ES-I3 (cell line): ENCODE results near the gene RPS6KA1.

Experiments
- H3K36me3 ChIP-seq: 2 replicates; pipeline ENCODE4 v1.6.1; 2013; ENCODE audit warnings: mild to moderate bottlenecking, low read length, control low read depth, moderate library complexity; ENCODE audit not compliant: insufficient read depth
- H3K4me1 ChIP-seq: 2 replicates; pipeline ENCODE4 v1.6.1; 2013; ENCODE audit warnings: mild to moderate bottlenecking, control low read depth, low read length; ENCODE audit not compliant: insufficient read depth
- H3K9ac ChIP-seq: 2 replicates; pipeline ENCODE4 v1.6.1; 2013; ENCODE audit warnings: low read depth, mild to moderate bottlenecking, low read length, moderate library complexity
- H3K9me3 ChIP-seq: 2 replicates; pipeline ENCODE4 v1.6.1; 2013; ENCODE audit warnings: mild to moderate bottlenecking, low read length, moderate library complexity; ENCODE audit not compliant: control insufficient read depth, insufficient read depth

The RPS6KA1 gene

DNA sequence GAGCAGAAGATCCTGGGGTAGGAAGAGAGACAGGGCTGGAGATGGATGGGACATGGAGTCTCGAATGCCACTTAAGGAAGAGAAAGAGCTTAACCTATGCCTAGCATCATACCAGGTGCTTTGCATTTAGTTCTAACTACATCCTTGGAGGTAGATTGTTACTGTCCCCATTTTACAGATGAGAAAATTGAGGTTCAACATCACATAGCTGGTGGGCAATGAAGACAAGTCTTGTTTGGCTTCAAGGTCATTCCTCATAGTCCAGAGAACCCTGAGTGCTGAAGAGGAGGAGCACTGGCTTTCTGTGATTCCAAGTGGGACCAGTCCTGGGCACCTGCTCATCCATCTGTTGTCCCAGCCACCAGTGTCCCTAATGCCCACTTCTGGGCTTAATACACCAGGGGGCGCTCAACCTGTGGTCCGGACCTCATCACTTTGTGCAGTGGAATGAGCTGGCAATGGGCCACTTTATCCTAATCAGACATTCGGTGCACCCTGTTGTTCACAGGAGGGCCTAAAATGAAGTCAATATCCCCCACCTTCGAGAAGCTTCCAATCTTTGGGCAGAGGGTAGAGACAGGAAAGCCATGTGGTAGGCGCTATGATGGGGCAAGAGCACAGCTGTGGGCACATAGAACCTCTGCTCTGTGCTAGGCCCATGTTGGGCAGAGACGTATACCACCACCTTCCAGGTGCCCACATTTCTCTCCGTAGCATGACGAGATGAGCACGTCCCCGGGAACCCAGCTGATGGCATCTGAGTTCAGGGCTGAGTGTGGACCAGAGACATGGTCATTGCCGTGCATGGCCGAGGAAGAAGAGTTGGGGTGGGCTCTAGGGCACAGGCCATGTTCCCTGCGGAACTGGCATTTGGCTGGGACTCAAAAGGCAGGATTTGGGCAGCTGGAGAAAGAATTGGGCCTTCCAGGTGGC lies 9.2 kb downstream of the RPS6KA1 start:
- no peaks in the 10 kb centered on the region; the same call in 1 of the 2 replicates for H3K36me3 ChIP-seq
- H3K9me3 ChIP-seq = no peaks in the 10 kb centered on the region
- H3K4me1 ChIP-seq = peaks cover 13% of the 10 kb centered on the region; the same call in 1 of the 2 replicates
- H3K9ac ChIP-seq = no peak overlapping the region

- Histone ChIP-seq H3K9ac (no peak overlapping the region), H3K36me3 (no peaks in the 10 kb centered on the region; the same call in 1 of the 2 replicates), H3K9me3 (no peaks in the 10 kb centered on the region), H3K4me1 (peaks cover 13% of the 10 kb centered on the region; the same call in 1 of the 2 replicates)
Measured at GRCh38 chr1:26539722-26540121, 10.2 kb downstream of the RPS6KA1 start.

DNA sequence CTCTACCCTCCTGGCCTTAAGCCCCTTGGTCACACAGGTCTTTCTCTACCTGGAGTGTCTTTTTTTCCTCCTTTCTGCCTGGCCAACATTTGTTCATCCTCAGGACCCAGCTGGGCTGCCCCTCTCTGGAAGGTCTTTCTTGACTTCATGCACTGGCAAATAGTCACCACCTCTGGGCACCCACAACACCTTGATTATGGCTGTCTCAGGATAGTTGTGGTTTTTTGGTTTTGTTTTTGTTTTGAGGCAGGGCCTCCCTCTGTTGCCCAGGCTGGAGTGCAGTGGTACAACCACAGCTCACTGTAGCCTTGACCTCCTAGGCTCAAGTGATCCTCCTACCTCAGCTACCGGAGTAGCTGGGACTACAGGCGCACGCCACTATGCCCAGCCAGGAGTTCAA lies 10.8 kb downstream of the RPS6KA1 start:
- peaks cover 13% of the 10 kb centered on the region; the same call in 1 of the 2 replicates for H3K4me1 ChIP-seq
- no peak overlapping the region for H3K9ac ChIP-seq
- no peaks in the 10 kb centered on the region; the same call in 1 of the 2 replicates for H3K36me3 ChIP-seq
- no peaks in the 10 kb centered on the region for H3K9me3 ChIP-seq

DNA sequence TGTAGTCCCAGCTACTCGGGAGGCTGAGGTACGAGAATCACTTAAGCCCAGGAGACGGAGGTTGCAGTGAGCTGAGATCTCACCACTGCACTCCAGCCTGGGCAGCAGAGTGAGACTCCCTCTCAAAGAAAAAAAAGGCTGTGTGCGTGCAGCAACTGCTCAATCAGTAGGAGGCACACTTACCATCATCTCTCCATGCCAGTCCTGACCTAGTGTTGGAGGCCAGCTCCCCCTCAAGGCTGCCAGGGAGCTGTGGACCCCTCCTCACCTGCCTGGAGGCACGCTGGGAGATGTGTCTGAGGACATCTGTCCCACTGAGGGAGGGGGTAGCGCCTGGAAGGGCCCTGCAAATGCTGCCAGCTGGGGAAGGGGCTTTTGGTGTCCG lies 11.9 kb downstream of the RPS6KA1 start:
- H3K4me1 ChIP-seq = peaks cover 13% of the 10 kb centered on the region; the same call in 1 of the 2 replicates
- H3K9me3 ChIP-seq = no peaks in the 10 kb centered on the region
- H3K36me3 ChIP-seq = no peaks in the 10 kb centered on the region; the same call in 1 of the 2 replicates
- H3K9ac ChIP-seq = no peak overlapping the region

DNA sequence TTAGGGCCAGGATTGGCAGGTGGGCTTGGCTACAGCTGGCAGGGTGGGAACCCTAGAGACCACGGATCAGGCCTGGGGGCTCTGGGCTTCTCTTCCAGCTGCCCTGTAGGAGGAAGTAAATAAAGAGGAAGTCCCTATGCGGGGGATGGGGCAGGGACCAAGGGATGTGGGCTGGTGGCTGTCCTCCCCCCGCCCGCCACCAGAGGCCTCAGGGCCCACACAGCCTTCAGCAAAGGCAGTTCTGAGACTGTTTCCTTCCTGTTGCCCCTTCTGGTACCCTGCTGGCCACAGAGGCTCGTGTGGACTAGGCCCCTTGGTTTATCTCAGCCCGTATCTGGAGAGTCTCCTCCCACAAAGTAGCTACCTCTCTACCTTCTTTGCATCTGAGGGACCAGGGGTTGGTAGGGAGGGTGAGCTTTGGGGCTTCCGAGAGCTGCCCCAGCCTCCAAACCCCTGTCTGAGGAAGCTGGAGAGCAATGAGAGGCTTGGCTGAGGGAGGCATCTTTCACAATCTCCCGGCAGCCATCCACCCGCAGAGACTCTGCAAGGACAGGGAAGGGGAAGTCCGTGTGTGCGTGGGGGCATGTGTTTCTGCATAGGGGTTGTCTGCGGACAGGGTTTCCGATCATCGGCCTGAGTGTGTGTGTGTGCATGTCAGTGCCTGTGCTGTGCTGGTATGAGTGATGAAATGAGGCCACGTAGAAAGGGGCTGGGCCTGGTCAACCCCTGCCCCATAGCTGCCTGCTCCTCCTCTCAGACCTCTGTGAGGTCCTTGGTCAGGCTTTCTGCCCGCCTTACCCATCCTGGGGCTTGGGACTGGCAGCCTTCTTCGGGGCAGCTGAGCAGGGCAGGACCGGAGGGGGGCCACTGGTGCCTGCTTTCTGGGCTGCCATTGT lies 12.5 kb downstream of the RPS6KA1 start:
- Histone ChIP-seq H3K4me1 (peaks cover 13% of the 10 kb centered on the region; the same call in 1 of the 2 replicates), H3K36me3 (no peaks in the 10 kb centered on the region), H3K9ac (no peak overlapping the region), H3K9me3 (no peaks in the 10 kb centered on the region)

GRCh38 chr1:26542771-26543451 lies 13.3 kb downstream of the RPS6KA1 start:
- no peaks in the 10 kb centered on the region for H3K36me3 ChIP-seq
- peaks cover 13% of the 10 kb centered on the region; the same call in 1 of the 2 replicates for H3K4me1 ChIP-seq
- H3K9me3 ChIP-seq = no peaks in the 10 kb centered on the region
- H3K9ac ChIP-seq = no peak overlapping the region

GRCh38 chr1:26543462-26543861 lies 13.9 kb downstream of the RPS6KA1 start:
- Histone ChIP-seq H3K9me3 (no peaks in the 10 kb centered on the region), H3K36me3 (no peaks in the 10 kb centered on the region), H3K9ac (no peak overlapping the region), H3K4me1 (peaks cover 13% of the 10 kb centered on the region; the same call in 1 of the 2 replicates)

GRCh38 chr1:26544126-26544525 lies 14.6 kb downstream of the RPS6KA1 start:
- Histone ChIP-seq H3K36me3 (no peaks in the 10 kb centered on the region), H3K4me1 (peaks cover 13% of the 10 kb centered on the region; the same call in 1 of the 2 replicates), H3K9ac (no peak overlapping the region), H3K9me3 (no peaks in the 10 kb centered on the region)

- H3K9ac ChIP-seq = no peak overlapping the region
Measured at GRCh38 chr1:26545969-26546323, 16.4 kb downstream of the RPS6KA1 start.

DNA sequence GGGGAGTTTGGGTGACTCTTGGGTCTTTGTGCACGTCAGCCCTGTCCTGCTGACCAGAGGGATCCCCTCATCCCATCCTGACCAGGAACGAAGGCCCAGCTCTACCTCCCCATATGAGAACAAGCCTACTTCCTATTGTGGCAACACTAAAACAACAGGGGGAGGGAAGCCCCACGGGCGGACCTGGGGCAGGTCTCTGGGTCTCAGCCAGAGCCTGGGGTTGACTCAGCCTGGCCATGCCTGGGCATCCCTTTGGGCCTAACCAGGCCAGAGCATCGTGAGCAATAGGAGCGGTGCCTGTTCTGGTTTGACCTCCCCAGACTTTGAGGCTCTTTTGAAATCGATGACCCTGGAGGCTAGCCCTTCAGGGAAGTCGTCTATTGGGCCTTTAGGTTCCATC lies 16.8 kb downstream of the RPS6KA1 start:
- no peak overlapping the region for H3K9ac ChIP-seq
- H3K4me1 ChIP-seq = peaks cover 10% of the 10 kb centered on the region; the same call in 1 of the 2 replicates
- no peaks in the 10 kb centered on the region for H3K9me3 ChIP-seq
- H3K36me3 ChIP-seq = no peaks in the 10 kb centered on the region; the same call in 1 of the 2 replicates

More at GRCh38 chr1:26545969-26546323, 16.4 kb downstream of the RPS6KA1 start:
- Histone ChIP-seq H3K4me1 (peaks cover 13% of the 10 kb centered on the region; the same call in 1 of the 2 replicates), H3K36me3 (no peaks in the 10 kb centered on the region; the same call in 1 of the 2 replicates), H3K9me3 (no peaks in the 10 kb centered on the region)

- Histone ChIP-seq H3K4me1 (peaks cover 7% of the 10 kb centered on the region; the same call in 1 of the 2 replicates), H3K9ac (no peak overlapping the region)
Measured at GRCh38 chr1:26546819-26547218, 17.3 kb downstream of the RPS6KA1 start.

GRCh38 chr1:26548841-26549240 lies 19.3 kb downstream of the RPS6KA1 start:
- Histone ChIP-seq H3K9ac (no peak overlapping the region), H3K9me3 (no peaks in the 10 kb centered on the region), H3K4me1 (no peaks in the 10 kb centered on the region; the same call in 1 of the 2 replicates), H3K36me3 (peaks cover 10% of the 10 kb centered on the region)

More at GRCh38 chr1:26546819-26547218, 17.3 kb downstream of the RPS6KA1 start:
- H3K36me3 ChIP-seq = peaks cover 3% of the 10 kb centered on the region; the same call in 1 of the 2 replicates
- no peaks in the 10 kb centered on the region for H3K9me3 ChIP-seq

GRCh38 chr1:26550946-26551345 lies 21.4 kb downstream of the RPS6KA1 start:
- H3K36me3 ChIP-seq = peaks cover 22% of the 10 kb centered on the region
- no peaks in the 10 kb centered on the region for H3K9me3 ChIP-seq
- H3K4me1 ChIP-seq = peaks cover 5% of the 10 kb centered on the region; the same call in 1 of the 2 replicates
- H3K9ac ChIP-seq = no peak overlapping the region
